IPS DF 4.7 (cell line): ENCODE data around the gene RECK.

Source experiments
- DNase-seq: peaks from one replicate; pipeline ENCODE4 v3.0.0-alpha.2; 2013; ENCODE audit warnings: low spot score; ENCODE audit errors: extremely low read depth

Gene RECK

DNA sequence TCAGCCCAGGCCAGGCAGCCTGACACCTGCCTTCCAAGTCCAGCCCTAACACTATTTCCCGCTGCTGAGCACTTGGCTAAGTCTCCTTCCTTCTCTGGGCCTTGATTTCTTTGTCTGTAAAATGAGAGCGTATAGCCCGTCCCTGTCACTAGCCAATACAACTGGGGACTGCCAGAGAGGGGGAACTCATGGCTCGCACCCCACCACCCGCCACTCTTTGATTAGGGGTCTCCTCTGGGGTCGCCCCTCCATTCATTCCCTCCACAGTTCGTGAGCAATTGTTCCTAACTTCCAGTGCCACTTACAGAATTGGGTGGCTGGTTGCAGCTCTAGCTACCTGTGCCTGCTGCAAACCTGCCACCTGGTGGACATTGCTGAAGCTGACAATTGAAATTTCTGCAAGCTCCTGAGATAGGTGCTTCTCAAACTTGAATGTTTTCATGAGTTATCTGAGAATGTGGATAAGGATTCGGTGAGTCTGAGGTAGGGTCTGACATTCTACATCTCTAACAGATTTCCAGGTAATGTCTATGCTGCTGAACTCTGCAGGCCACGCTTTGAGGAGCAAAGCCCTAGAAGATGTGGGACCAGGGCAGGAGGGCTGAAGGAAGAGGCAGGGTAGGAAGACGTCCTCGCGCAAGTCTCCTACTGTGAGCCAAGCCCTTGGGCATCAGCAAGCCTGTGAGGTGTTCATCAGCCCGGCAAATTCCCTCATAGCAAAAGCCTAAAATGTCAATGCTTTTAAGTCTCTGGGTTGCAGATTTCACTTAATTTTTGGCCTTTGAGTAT is 13.3 kb upstream of the RECK start:
- DNase-seq = peak; percentile 79

DNA sequence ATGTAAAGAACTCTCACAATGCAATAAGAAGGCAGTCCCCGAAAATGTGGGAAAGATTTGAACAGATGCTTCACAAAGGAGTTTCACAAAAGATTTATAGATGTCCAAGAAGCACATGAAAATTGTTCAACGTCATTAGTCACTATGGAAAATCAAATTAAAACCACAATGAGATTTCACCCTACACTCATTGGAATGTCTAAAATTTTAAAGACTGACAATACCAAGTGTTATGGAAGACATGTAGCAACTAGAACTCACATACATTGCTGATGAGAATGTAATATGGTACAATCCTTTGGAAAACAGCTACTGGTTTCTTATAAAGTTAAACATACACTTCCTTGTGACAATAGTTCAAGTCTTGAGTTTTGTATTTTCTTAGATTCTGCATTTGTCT is 11.0 kb upstream of the RECK start:
- DNase-seq = no peak

DNA sequence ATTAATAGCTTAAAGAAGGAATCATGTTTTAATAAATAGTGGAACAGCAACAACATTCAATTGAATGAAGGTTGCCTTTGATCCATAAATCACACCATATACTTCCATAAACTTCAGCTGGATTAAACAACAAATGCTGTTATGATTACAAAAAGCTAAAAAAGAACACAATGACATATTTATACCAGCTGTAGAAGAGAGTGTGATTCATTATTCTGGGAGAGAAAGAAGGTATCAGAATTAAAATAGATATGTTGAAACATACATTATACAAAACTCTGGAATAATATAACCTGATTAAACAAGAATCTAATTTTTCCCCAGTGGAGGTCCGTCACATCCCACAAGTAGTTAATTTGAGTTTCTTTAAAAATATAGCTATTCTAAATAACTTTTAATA is 7.5 kb upstream of the RECK start:
- no peak for DNase-seq

DNA sequence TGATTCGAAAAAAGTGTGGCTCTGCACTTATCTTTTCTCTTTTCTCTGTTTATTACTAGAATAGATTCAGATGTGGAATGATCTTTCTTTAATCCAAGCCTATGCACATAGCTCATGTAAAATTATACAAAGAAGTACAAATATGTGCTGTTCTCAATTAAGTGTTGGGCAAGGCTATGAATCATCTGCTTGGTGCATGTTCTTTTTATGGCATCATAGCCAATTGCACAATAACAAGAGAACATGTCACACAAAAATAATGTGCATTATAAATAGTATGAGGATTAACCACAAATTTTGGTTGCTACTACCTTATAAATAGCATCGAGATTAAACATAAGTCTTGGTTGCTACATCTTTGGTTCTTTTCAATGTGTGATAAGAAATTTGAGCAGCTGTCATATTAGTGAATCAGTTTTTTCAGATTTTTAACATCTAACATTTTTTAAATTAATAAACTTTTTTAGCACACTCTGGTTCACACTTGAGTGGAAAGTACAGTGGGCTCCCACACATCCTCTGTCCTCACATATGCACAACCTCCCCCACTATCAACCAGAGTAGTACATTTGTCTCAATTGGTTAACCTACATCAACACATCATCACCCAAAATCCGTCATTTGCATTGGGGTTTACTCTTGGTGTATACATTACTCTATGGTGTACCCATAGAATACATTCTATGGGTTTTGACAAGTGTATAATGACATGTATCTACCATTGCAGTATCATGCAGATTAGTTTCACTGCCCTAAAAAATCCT is 6.8 kb upstream of the RECK start:
- DNase-seq = no peak

DNA sequence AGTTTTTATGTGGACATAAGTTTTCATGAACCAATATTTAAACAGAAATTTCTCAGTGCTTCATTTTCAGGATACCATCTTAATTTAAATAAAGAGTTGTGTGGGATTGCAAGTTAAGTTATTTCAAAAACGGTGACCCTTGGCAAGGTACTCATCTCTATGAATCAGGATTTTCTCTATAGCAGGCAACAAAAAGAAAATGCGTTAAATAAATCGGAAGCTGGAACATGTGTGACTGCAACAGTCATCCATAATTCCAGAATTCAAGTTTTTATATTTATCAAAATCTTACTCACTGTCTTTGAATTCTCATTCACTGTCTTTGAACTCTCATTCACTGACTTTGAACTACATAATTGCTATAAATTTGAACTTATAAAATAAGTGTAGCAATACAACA is 5.8 kb upstream of the RECK start:
- DNase-seq = no peak

DNA sequence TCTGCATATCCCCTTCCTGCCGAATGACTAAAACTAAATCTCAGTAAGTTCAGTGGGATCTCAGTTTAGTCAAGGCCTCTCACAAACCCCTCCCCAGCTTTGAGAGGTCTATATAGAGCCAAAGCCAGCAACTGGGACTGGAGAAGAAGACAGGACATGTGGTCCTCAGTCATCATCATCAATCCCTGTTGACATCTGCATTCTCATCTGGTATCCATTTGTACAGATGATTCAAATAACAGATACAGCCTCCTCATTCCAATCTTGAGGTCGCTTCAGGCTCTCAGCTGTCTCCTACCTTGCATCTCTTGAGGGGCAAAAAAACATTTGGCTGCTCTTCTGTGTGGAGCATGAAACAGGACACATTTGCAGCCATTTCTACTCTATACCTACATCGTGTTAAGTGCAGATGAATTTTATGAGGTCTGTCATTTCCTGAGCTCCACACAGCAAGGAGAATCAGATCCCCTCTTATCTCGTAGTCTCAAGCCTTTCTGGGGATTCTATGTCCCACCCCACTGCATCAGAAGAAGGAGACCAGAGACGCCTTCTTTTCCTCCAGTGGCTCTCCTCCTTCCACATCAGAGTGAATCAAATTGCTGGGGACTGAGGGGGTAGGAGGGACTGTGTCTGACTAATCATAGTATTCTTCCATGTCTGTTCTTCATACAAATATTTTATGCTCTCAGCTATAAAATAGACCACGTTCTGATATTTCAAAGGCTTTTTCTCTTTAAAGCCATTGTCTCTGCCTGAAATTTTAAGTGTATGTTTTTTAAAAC is 4.7 kb upstream of the RECK start:
- DNase-seq = no peak

DNA sequence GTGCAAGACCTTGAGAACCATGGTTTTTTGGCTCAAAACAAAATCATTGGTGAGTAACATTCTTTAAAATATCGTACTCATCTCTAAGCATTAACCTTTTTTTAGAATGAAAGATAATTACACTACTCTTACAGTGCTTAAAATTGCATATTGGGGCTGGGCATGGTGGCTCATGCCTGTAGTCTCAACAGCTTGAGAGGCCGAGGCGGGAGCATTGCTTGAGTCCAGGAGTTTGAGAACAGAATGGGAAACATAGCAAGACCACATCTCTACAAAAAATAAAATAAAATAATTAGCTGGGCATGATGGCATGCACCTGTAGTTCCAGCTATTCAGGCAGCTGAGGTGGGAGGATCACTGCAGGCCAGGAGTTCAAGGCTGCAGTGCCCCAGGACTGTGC is 2.9 kb upstream of the RECK start:
- DNase-seq = no peak

DNA sequence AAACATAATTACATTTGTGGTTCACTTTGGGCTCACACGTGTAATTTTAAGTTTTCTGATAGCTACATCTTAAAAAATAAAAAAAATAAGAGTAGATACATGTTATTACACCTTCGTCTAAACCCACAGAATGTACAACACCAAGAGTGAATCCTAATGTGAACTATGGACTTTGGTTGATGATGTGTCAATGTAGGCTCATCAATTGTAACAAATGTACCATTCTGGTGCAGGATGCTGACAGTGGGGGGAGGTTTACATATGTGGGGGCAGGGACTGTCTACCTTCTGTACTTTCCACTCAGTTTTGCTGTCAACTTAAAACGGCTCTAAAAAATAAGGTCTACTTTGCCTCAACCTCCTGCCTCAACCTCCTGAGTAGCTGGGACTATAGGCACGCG is 2.5 kb upstream of the RECK start:
- DNase-seq = no peak

DNA sequence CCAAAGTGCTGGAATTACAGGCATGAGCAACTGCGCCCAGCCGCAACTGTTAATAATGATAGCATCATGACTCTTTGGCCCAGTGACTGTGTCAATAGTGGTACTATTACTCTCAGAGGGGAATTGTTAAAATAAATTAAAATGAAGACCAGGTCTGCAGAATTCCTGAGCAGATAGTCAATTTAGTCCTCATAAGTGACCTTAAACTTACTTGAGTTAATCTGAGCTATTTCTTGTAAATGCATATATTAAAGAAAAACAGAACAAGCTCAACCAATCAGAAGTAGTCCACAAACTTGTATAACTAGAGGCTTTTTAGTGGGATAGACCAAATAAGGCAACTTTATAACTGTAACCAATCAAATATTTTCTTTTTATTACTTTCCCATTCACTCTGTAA is 1.7 kb upstream of the RECK start:
- DNase-seq = no peak

DNA sequence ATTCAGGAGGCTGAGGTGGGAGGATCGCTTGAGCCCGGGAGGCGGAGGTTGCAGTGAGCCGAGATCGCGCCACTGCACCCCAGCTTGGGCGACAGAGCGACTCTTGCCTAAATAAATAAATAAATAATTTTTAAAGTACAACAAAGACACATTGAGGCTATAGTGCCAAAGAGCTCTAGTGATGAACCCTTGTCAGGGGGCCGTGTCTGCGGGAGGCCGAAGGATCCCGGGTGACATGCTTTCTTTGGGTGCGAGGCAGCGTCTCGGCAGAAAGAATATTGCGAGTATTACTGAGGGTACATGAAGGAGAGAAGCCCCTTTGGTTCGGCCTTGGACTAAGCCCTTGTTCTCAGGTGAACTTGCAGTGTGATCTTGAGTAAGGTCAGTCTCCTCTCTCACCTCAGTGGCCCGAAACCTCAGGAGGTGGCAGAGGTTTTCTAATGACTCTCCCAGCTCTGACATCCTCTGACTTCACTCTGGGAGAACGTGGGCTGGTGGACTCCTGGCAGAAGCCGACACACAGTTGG is 397 bp upstream of the RECK start:
- DNase-seq = no peak

DNA sequence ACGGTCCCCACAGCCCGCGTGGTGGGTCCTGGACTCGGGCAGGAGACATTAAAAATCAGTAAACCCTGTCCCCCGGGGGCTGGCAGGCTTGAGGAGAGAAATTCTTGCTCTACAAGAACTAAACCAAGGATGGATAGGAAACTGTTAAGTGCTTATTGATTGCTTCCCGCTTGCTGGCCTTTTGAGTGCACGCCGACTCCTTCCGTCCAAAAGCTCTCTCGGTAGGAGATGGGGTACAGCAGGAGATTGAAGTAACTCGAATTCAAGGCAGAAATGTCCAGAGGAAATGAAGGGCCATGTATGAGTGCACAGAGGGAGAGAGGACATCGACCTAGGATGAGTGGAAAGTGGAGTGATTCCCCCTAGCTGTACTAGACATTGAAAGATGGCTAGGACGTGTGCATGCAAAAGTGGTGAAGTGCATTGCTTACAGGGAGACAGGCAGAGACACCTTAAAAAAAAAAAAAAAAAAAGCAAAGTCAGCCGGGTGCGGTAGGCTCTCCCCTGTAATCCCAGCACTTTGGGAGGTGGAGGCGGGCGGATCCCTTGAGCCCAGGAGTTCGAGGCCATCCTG is 923 bp downstream of the RECK start:
- no peak for DNase-seq

DNA sequence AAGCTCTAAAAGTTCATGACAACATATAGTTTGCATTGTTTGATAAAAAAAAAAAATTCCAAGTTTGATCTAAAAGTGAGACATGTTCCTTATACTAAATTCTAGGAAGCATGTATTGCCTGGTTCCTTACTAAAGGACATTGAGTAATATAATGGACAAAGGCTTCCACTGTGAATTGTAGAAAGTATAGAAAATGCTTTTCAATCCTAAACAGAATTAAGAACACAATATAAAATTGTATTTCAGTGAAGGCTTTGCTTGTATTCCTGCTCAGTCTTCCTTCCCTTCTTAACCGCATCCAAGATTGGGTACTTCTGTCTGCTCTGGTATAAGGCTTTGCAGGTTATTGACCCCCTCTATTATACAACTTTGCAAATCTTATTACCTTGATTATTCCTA is 2.4 kb downstream of the RECK start:
- no peak for DNase-seq

DNA sequence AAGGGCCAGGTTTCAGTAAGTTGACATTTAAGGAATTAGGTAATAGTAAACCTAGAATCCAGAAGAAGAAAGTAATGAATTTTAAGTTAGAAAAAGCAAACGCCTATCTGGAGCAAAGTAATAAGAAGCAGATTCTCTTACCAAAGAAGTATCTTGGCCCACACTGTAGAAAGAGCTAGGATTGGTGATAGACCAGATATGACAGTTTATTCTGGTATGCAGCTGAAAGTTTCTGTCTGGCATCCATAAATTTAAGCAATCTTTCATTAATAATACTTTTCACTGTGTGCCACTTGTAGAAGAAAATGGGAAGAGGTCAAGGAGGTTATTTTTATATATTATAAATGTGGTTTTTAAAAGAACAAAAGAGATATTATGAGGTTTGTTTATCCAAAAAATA is 3.0 kb downstream of the RECK start:
- no peak for DNase-seq

DNA sequence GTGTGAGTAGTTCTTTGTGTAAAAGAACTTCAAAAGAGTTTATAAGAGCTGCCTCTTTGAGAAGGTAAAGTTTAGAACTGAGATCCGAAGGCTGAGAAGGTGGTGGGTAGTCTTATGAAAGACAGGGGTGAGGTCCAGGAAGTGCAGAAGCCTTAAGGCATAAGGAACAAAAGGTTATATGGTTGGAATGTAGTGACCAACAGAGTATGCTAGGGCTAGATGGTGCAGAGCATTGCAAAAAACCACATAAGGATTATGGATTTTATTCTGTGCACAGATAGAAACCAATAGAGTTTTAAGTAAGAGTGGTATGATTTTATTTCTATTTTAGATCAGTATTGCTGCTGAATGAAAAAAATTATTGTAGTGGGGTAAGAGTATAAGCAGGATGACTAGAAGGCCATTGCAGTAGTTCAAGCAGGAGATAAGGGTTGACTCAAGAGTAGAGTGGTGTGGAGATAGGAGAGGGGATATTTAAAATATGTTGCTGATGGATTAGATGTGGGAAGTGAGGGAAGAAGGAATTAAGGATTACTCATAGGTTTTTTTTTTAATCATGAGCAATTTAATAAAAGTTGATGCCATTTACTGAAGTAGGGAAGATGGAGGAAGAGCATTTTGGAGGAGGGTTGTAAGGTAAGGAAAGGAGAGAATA is 3.7 kb downstream of the RECK start:
- DNase-seq = no peak

DNA sequence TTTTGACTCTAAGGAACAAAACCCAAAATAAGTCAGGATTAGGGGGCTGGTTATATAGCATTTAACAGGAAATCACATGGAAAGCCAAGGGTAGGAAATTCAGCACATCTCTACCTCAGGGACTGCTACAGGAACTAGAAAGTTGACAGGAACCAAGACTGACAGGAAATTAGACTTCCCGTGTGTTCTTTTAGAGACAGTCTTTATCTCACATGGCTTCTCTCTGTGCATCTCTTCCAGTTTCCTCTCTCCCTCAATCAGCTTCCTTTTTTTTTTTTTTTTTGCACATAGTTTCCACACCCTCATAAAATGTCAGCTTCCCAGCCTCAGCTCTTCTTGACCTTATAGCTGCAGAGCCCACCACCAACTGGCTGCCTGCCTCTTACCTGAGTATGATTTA is 4.8 kb downstream of the RECK start:
- DNase-seq = no peak

DNA sequence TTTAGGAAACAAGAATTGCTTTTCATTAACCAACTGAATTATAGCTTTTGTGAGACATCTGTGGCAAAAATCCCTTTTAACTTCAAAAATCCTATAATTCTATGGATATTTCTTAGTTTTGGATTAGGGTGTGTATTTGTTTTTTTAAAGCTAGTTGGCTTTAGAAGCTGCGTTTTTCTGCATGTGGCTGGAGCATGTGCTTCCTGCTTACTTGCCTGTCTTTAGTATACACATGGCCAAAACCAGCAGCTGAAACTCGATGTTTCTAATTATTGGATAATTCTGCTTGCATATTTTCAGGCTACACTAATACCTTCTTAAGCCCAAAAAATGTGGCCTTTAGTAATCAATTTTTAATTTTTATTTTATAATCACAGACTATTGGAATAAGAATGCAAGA is 8.9 kb downstream of the RECK start:
- DNase-seq = no peak

DNA sequence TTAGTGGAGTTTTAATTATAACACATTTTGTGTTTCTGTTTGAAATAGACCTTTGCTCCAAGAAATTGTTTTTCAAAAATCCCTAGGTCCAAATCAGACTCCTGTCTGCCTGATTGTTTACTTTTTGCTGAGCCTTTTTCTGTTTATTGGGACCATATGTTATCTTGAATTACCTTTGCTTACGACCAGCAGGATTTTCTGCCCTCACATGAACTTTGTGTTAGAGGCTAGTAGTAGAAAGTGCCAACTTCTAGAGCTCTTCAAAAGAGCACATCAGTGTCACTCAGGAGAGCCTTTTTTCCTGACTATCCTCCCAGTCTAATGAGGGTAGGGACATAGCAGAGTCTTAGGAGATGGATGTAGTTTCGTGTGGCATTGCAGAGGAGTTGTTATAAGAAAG is 10.2 kb downstream of the RECK start:
- DNase-seq = no peak

DNA sequence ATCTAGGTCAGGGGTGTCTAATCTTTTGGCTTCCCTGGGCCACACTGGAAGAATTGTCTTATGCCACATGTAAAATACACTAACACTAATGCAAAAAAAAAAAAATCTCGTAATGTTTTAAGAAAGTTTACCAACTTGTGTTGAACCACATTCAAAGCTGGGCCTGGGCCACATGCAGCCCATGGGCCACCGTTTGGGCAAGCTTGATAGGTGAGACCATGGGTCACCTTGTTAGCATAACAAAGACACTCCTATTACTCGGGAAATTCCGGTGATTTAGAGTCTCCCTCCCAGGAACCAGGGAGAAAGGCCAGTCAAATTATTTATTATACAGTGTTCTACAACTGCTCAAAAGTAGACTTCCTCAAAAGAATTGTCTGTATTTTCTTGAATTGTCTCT is 12.7 kb downstream of the RECK start:
- DNase-seq = no peak

DNA sequence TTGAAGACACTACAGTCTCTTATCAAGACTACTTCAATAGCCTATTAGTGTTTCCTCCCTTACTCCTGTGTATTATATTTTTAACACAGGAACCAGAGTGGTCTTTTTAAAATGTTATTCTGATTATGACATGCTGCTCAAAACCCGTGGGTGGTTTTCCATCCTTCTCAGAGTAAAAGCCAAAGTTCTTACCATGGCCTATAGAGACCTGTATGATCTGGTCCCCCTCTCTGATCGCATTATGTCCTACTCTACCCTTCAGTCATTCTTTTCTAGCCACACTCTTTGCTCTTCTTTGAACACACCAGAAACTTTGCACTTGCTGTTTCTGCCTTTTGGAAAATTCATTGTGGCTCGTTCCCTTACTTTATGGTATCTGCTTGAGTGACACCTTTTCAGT is 13.8 kb downstream of the RECK start:
- DNase-seq = no peak

DNA sequence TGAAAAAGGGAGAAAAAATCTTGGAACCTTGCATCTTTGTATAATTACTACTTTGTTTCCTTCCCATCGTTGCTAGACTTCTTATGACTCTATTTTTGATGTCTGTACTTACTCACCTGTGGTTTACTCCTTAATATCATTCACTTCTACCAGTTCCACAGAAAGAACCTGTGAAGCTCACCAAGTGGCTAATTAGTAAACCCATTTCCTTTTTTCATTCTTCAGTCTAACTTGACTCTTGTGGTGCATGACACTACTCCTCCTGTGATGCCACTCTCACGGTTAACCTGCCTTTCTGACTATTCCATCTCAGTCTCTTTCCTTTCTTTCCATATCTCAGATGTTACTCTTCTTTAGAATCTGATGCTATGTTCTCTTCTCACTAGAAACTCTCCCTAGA is 14.6 kb downstream of the RECK start:
- no peak for DNase-seq

DNA sequence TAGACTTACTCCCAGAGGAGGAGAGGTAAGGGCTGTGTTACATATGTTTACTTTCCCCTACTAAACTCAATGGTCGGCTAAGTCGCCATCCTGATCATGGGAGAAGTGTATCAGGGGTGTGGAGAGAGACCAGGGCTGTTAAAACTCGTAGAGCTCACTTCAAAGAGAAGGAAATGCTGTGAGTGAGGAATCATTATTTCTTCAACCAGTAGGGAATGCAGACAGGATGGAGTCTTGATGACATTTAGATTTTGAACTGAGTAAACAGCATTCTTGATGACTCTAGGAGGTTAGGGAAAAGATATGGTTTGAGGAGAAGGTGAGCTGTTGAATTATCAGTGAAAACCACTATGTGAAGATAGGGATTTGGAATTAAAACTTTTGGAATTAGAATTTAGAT is 17.3 kb downstream of the RECK start:
- no peak for DNase-seq
